ENCODE results near the gene SCRN1.

The SCRN1 gene

GRCh38 chr7:29989257-29989995 is at the start of gene SCRN1:
TSS of gene SCRN1 (minus strand) at chr7:29989801. CDS start at chr7:29969067, 20,734 bp downstream.
- peak; percentile 61 for DNase-seq

- DNase-seq = no peak
Observed at GRCh38 chr7:30038196-30038980, 48.8 kb upstream of the SCRN1 start.

GRCh38 chr7:30036220-30036619 is 46.6 kb upstream of the SCRN1 start:
- no peak for DNase-seq

- no peak for DNase-seq
Observed at GRCh38 chr7:30034501-30034900, 44.9 kb upstream of the SCRN1 start.

GRCh38 chr7:30032310-30033125 is 42.9 kb upstream of the SCRN1 start:
- no peak for DNase-seq

- peak; percentile 20 for DNase-seq
Observed at GRCh38 chr7:30029696-30030095, 40.1 kb upstream of the SCRN1 start.

- no peak for DNase-seq
Observed at GRCh38 chr7:30028749-30029635, 39.4 kb upstream of the SCRN1 start.

- peak; percentile 79 for DNase-seq
Observed at GRCh38 chr7:30028216-30028748, 38.7 kb upstream of the SCRN1 start, which contains the start of gene PLEKHA8. TSS of gene PLEKHA8 (plus strand) at chr7:30028412. CDS start at chr7:30028763, 351 bp downstream.

- no peak for DNase-seq
Observed at GRCh38 chr7:30027740-30028215, 38.2 kb upstream of the SCRN1 start.

GRCh38 chr7:30027065-30027456 is 37.5 kb upstream of the SCRN1 start:
- no peak for DNase-seq

- DNase-seq = peak; percentile 98
Observed at GRCh38 chr7:30026229-30027064, 36.8 kb upstream of the SCRN1 start, which contains the start of gene FKBP14. TSS of gene FKBP14 (minus strand) at chr7:30026702. CDS start at chr7:30026508, 194 bp downstream.

GRCh38 chr7:30023524-30023923 is 33.9 kb upstream of the SCRN1 start:
- DNase-seq = no peak

GRCh38 chr7:30022991-30023390 is 33.4 kb upstream of the SCRN1 start:
- DNase-seq = no peak

- DNase-seq = no peak
Observed at GRCh38 chr7:30020535-30020934, 30.9 kb upstream of the SCRN1 start.

GRCh38 chr7:30019960-30020359 is 30.4 kb upstream of the SCRN1 start:
- no peak for DNase-seq

- DNase-seq = no peak
Observed at GRCh38 chr7:30019387-30019786, 29.8 kb upstream of the SCRN1 start.

GRCh38 chr7:30018451-30018850 is 28.9 kb upstream of the SCRN1 start:
- no peak for DNase-seq

- no peak for DNase-seq
Observed at GRCh38 chr7:30012757-30013156, 23.2 kb upstream of the SCRN1 start.

- no peak for DNase-seq
Observed at GRCh38 chr7:30010021-30010420, 20.4 kb upstream of the SCRN1 start.

GRCh38 chr7:30005464-30005863 is 15.9 kb upstream of the SCRN1 start:
- DNase-seq = no peak

GRCh38 chr7:30003098-30003497 is 13.5 kb upstream of the SCRN1 start:
- DNase-seq = no peak
